ENCODE measurements around the gene ATPAF1. TPM values are rescaled to one million over a fixed set of nuclear protein-coding genes. Genes with fewer than 3 reads are reported as not detected.

Gene ATPAF1
- total RNA-seq, 1 experiment from 2014 or later, result 39.0 TPM

- in situ Hi-C loops (cut with HindIII; ENCODE audit: low pct_unique_long_range_greater_than_20kb, low sequenced_read_pairs), result no loop called here
- intact Hi-C loops (cut with micrococcal nuclease; ENCODE audit: unreplicated experiment), result no loop called here
- DNase-seq (ENCODE audit: low read depth, low spot score) (no peak), ATAC-seq (no peak)
- Histone ChIP-seq H3K9me3 (ENCODE audit: control insufficient read depth, insufficient read depth, low read depth, low read length) (no peaks in the 10 kb centered on the region), H3K27me3 (ENCODE audit: control insufficient read depth, insufficient read depth, low read length) (no peaks in the 10 kb centered on the region), H3K4me1 (ENCODE audit: control insufficient read depth, insufficient read depth, low read length) (no peaks in the 10 kb centered on the region), H3K4me3 (ENCODE audit: low read depth in 2 of 2, low read length in 2 of 2) (no peak overlapping the region), H3K36me3 (ENCODE audit: control insufficient read depth, insufficient read depth, low read length) (peaks cover 18% of the 10 kb centered on the region), H3K27ac (ENCODE audit: low read length) (no peak overlapping the region)
- ChIA-PET CTCF (no interaction called here), POLR2A (no interaction called here)
- TF ChIP-seq SIN3A (IDR thresholded peaks at IDR 0.05; ENCODE audit: borderline replicate concordance, insufficient read depth, low read depth, low read length), result no peak
- no peak for TF ChIP-seq REST (IDR thresholded peaks at IDR 0.05; ENCODE audit: insufficient read depth in 1 of 2, low read depth in 2 of 2, low read length in 1 of 2)
- no peak for TF ChIP-seq POLR2AphosphoS5 (IDR thresholded peaks at IDR 0.05; ENCODE audit: low read depth, low read length)
- no peak for TF ChIP-seq CTCF (IDR thresholded peaks at IDR 0.05)
- no TSS peak for BruUV-seq (replicated peaks)
These were observed 8.8 kb downstream of the ATPAF1 start for GRCh38 chr1:46659307-46659870.

GRCh38 chr1:46657775-46658174 lies 10.4 kb downstream of the ATPAF1 start:
- Histone ChIP-seq H3K27me3 (ENCODE audit: control insufficient read depth, insufficient read depth, low read length) (no peaks in the 10 kb centered on the region), H3K27ac (ENCODE audit: low read length) (no peak overlapping the region), H3K4me1 (ENCODE audit: control insufficient read depth, insufficient read depth, low read length) (peaks cover 4% of the 10 kb centered on the region; the same call in 1 of the 2 replicates), H3K4me3 (ENCODE audit: low read depth in 2 of 2, low read length in 2 of 2) (no peak overlapping the region), H3K36me3 (ENCODE audit: control insufficient read depth, insufficient read depth, low read length) (peaks cover 16% of the 10 kb centered on the region), H3K9me3 (ENCODE audit: control insufficient read depth, insufficient read depth, low read depth, low read length) (no peaks in the 10 kb centered on the region)
- intact Hi-C loops (cut with micrococcal nuclease; ENCODE audit: unreplicated experiment) (no loop called here), in situ Hi-C loops (cut with HindIII; ENCODE audit: low pct_unique_long_range_greater_than_20kb, low sequenced_read_pairs) (no loop called here)
- no peak for TF ChIP-seq SIN3A (IDR thresholded peaks at IDR 0.05; ENCODE audit: borderline replicate concordance, insufficient read depth, low read depth, low read length)
- no peak for TF ChIP-seq TCF7L2 (IDR thresholded peaks at IDR 0.05; ENCODE audit: low read depth, low read length)
- TF ChIP-seq CTCF (IDR thresholded peaks at IDR 0.05), result no peak
- no peak for TF ChIP-seq POLR2AphosphoS5 (IDR thresholded peaks at IDR 0.05; ENCODE audit: low read depth, low read length)
- no peak for TF ChIP-seq REST (IDR thresholded peaks at IDR 0.05; ENCODE audit: insufficient read depth in 1 of 2, low read depth in 2 of 2, low read length in 1 of 2)
- no peak for DNase-seq (ENCODE audit: low read depth, low spot score)
- no peak for ATAC-seq
- ChIA-PET CTCF (no interaction called here), POLR2A (no interaction called here)
- BruUV-seq (replicated peaks), result no TSS peak

Data from Panc1 (cell line).